ENCODE data around the gene ARMH1. TPM values are rescaled to one million over a fixed set of nuclear protein-coding genes. Genes with fewer than 3 reads are reported as not detected.
A peak's percentile ranks its signal among the peaks of the same experiment; 100 is the strongest.
"Not testable (repeated sequence)": the region's sequence is repeated elsewhere in the genome, so short reads cannot be mapped to it uniquely, and the experiment has no call there.

Gene ARMH1
- total RNA-seq, 2 experiments from 2014 or later, result 20.8 to 21.2 TPM

- Mint-ChIP-seq H3K27ac (no peak overlapping the region), H3K4me1 (peaks cover 21% of the 10 kb centered on the region), H3K27me3 (peaks cover 4% of the 10 kb centered on the region), H3K36me3 (ENCODE audit: low read depth) (no peaks in the 10 kb centered on the region), H3K4me3 (no peak overlapping the region), H3K9me3 (no peaks in the 10 kb centered on the region)
- no peak for DNase-seq
- CTCF ChIA-PET, result interaction anchor here (1.2 to 1.8 kb wide), 2 partner anchors 19 to 40 kb away, joined by 4 to 6 read pairs; partner anchors contain the start of genes ARMH1 and TMEM53
- POLR2A ChIA-PET, result interaction anchor here (1.6 kb wide), 1 partner anchor 28 kb away, joined by 6 read pairs; no protein-coding TSS in a partner anchor
Measured at GRCh38 chr1:44693159-44693558, 18.6 kb downstream of the ARMH1 start.

- Mint-ChIP-seq H3K4me3 (no peak overlapping the region), H3K27me3 (peaks cover 4% of the 10 kb centered on the region), H3K9me3 (no peaks in the 10 kb centered on the region), H3K4me1 (peaks cover 21% of the 10 kb centered on the region), H3K36me3 (ENCODE audit: low read depth) (no peaks in the 10 kb centered on the region), H3K27ac (no peak overlapping the region)
- ChIA-PET CTCF (no interaction called here), POLR2A (no interaction called here)
- DNase-seq, result no peak
Measured at GRCh38 chr1:44693900-44694299, 19.4 kb downstream of the ARMH1 start.

GRCh38 chr1:44694863-44695478 lies 20.5 kb downstream of the ARMH1 start:
- peaks cover 21% of the 10 kb centered on the region for H3K4me1 Mint-ChIP-seq
- H3K27me3 Mint-ChIP-seq, result peaks cover 4% of the 10 kb centered on the region
- no peaks in the 10 kb centered on the region for H3K9me3 Mint-ChIP-seq
- H3K36me3 Mint-ChIP-seq (ENCODE audit: low read depth), result no peaks in the 10 kb centered on the region
- no peak overlapping the region for H3K4me3 Mint-ChIP-seq
- CTCF ChIA-PET, result interaction anchor here (1.5 kb wide), 1 partner anchor 62 kb away, joined by 4 read pairs; no protein-coding TSS in a partner anchor
- H3K27ac Mint-ChIP-seq, result no peak overlapping the region
- DNase-seq, result no peak
- POLR2A ChIA-PET, result interaction anchor here (0.7 to 0.8 kb wide), 2 partner anchors 27 to 35 kb away, joined by 3 to 4 read pairs; no protein-coding TSS in a partner anchor

- no peak for DNase-seq
- no peak overlapping the region for H3K4me3 Mint-ChIP-seq
- no peaks in the 10 kb centered on the region for H3K36me3 Mint-ChIP-seq (ENCODE audit: low read depth)
- ChIA-PET POLR2A (interaction anchor here (0.6 to 2.2 kb wide), 7 partner anchors 11 to 123 kb away, joined by 4 to 39 read pairs (median 5); partner anchors contain the start of genes ARMH1, RNU5D-1 and TMEM53), CTCF (interaction anchor here (1.5 to 2.9 kb wide), 3 partner anchors 11 to 63 kb away, joined by 3 to 16 read pairs (median 4); no protein-coding TSS in a partner anchor)
- no peak overlapping the region for H3K27ac Mint-ChIP-seq
- H3K27me3 Mint-ChIP-seq, result peaks cover 4% of the 10 kb centered on the region
- no peaks in the 10 kb centered on the region for H3K9me3 Mint-ChIP-seq
- peaks cover 21% of the 10 kb centered on the region for H3K4me1 Mint-ChIP-seq
Measured at GRCh38 chr1:44695671-44696070, 21.2 kb downstream of the ARMH1 start.

- Mint-ChIP-seq H3K4me3 (no peak overlapping the region), H3K36me3 (ENCODE audit: low read depth) (no peaks in the 10 kb centered on the region), H3K4me1 (peaks cover 21% of the 10 kb centered on the region), H3K27ac (no peak overlapping the region), H3K27me3 (peaks cover 4% of the 10 kb centered on the region), H3K9me3 (no peaks in the 10 kb centered on the region)
- ChIA-PET CTCF (interaction anchor here (0.6 to 2.9 kb wide), 12 partner anchors 11 to 141 kb away, joined by 3 to 16 read pairs (median 4); partner anchors contain the start of genes ARMH1, RNU5D-1 and TMEM53), POLR2A (interaction anchor here (0.6 to 2.2 kb wide), 9 partner anchors 11 to 123 kb away, joined by 3 to 39 read pairs (median 5); partner anchors contain the start of genes ARMH1, RNU5D-1 and TMEM53)
- DNase-seq, result no peak
Measured at GRCh38 chr1:44696101-44696500, 21.6 kb downstream of the ARMH1 start.

- peak; percentile 58 for DNase-seq
- Mint-ChIP-seq H3K4me1 (peaks cover 21% of the 10 kb centered on the region), H3K9me3 (no peaks in the 10 kb centered on the region), H3K36me3 (ENCODE audit: low read depth) (no peaks in the 10 kb centered on the region), H3K4me3 (no peak overlapping the region), H3K27me3 (no peaks in the 10 kb centered on the region), H3K27ac (peak overlapping the region; percentile 83)
- POLR2A ChIA-PET, result interaction anchor here (0.7 to 2.2 kb wide), 9 partner anchors 10 to 123 kb away, joined by 3 to 39 read pairs (median 5); partner anchors contain the start of genes ARMH1, RNU5D-1 and TMEM53
- CTCF ChIA-PET, result interaction anchor here (0.9 to 2.9 kb wide), 12 partner anchors 10 to 607 kb away, joined by 3 to 16 read pairs (median 4); partner anchors contain the start of genes ARMH1, RNU5D-1 and TMEM53
Measured at GRCh38 chr1:44696789-44697345, 22.4 kb downstream of the ARMH1 start.

GRCh38 chr1:44698138-44698537 lies 23.6 kb downstream of the ARMH1 start:
- DNase-seq, result no peak
- CTCF ChIA-PET, result interaction anchor here (1.2 to 2.9 kb wide), 3 partner anchors 8 to 605 kb away, joined by 3 to 16 read pairs (median 3); no protein-coding TSS in a partner anchor
- Mint-ChIP-seq H3K27ac (no peak overlapping the region), H3K36me3 (ENCODE audit: low read depth) (no peaks in the 10 kb centered on the region), H3K9me3 (no peaks in the 10 kb centered on the region), H3K4me3 (no peak overlapping the region), H3K27me3 (no peaks in the 10 kb centered on the region), H3K4me1 (peaks cover 20% of the 10 kb centered on the region)
- POLR2A ChIA-PET, result no interaction called here

GRCh38 chr1:44699375-44699774 lies 24.9 kb downstream of the ARMH1 start:
- H3K4me1 Mint-ChIP-seq, result peaks cover 18% of the 10 kb centered on the region
- H3K27me3 Mint-ChIP-seq; H3K36me3 Mint-ChIP-seq (ENCODE audit: low read depth); H3K27ac Mint-ChIP-seq; H3K9me3 Mint-ChIP-seq; POLR2A ChIA-PET; DNase-seq; H3K4me3 Mint-ChIP-seq: not testable (repeated sequence)
- CTCF ChIA-PET, result interaction anchor here (1.1 kb wide), 1 partner anchor 128 kb away, joined by 3 read pairs; no protein-coding TSS in a partner anchor

GRCh38 chr1:44700573-44700972 lies 26.1 kb downstream of the ARMH1 start:
- no peak overlapping the region for H3K27ac Mint-ChIP-seq
- H3K9me3 Mint-ChIP-seq, result no peaks in the 10 kb centered on the region
- peaks cover 18% of the 10 kb centered on the region for H3K4me1 Mint-ChIP-seq
- ChIA-PET CTCF (interaction anchor here (0.6 to 1.1 kb wide), 2 partner anchors 129 to 1032 kb away, joined by 3 read pairs; no protein-coding TSS in a partner anchor), POLR2A (no interaction called here)
- no peak overlapping the region for H3K4me3 Mint-ChIP-seq
- no peak for DNase-seq
- H3K36me3 Mint-ChIP-seq (ENCODE audit: low read depth), result no peaks in the 10 kb centered on the region
- no peaks in the 10 kb centered on the region for H3K27me3 Mint-ChIP-seq

- no peak for DNase-seq
- H3K36me3 Mint-ChIP-seq (ENCODE audit: low read depth), result no peaks in the 10 kb centered on the region
- H3K4me1 Mint-ChIP-seq, result peaks cover 16% of the 10 kb centered on the region
- POLR2A ChIA-PET, result no interaction called here
- CTCF ChIA-PET, result interaction anchor here (0.6 kb wide), 1 partner anchor 1031 kb away, joined by 3 read pairs; no protein-coding TSS in a partner anchor
- no peak overlapping the region for H3K27ac Mint-ChIP-seq
- H3K27me3 Mint-ChIP-seq, result peaks cover 2% of the 10 kb centered on the region
- no peak overlapping the region for H3K4me3 Mint-ChIP-seq
- no peaks in the 10 kb centered on the region for H3K9me3 Mint-ChIP-seq
Measured at GRCh38 chr1:44701141-44701573, 26.6 kb downstream of the ARMH1 start.

- no peaks in the 10 kb centered on the region for H3K9me3 Mint-ChIP-seq
- peaks cover 7% of the 10 kb centered on the region for H3K27me3 Mint-ChIP-seq
- CTCF ChIA-PET, result interaction anchor here (0.9 to 2.5 kb wide), 2 partner anchors 8 to 16 kb away, joined by 3 to 16 read pairs; no protein-coding TSS in a partner anchor
Measured at GRCh38 chr1:44705470-44705869, 31.0 kb downstream of the ARMH1 start.

GRCh38 chr1:44705938-44706337 lies 31.4 kb downstream of the ARMH1 start:
- no peaks in the 10 kb centered on the region for H3K36me3 Mint-ChIP-seq (ENCODE audit: low read depth)
- no peak for DNase-seq
- H3K4me1 Mint-ChIP-seq, result peaks cover 14% of the 10 kb centered on the region
- H3K4me3 Mint-ChIP-seq, result no peak overlapping the region
- CTCF ChIA-PET, result interaction anchor here (0.9 to 2.5 kb wide), 3 partner anchors 9 to 53 kb away, joined by 3 to 16 read pairs (median 5); no protein-coding TSS in a partner anchor
- no peak overlapping the region for H3K27ac Mint-ChIP-seq
- H3K9me3 Mint-ChIP-seq, result no peaks in the 10 kb centered on the region
- H3K27me3 Mint-ChIP-seq, result peaks cover 11% of the 10 kb centered on the region
- POLR2A ChIA-PET, result interaction anchor here (1.6 to 2.1 kb wide), 2 partner anchors 10 to 16 kb away, joined by 5 to 22 read pairs; no protein-coding TSS in a partner anchor

More at GRCh38 chr1:44705470-44705869, 31.0 kb downstream of the ARMH1 start:
- Mint-ChIP-seq H3K4me3 (no peak overlapping the region), H3K4me1 (peaks cover 14% of the 10 kb centered on the region), H3K36me3 (ENCODE audit: low read depth) (no peaks in the 10 kb centered on the region), H3K27ac (no peak overlapping the region)
- POLR2A ChIA-PET, result interaction anchor here (3.9 kb wide), 1 partner anchor 16 kb away, joined by 24 read pairs; no protein-coding TSS in a partner anchor
- no peak for DNase-seq

Data from activated CD4-positive, alpha-beta memory T cell treated with anti-CD3 and anti-CD28 coated beads, Interleukin-2, amount 10 ng/mL, durations not matched to agents 7 days and 5 days (primary cell).